OCI-LY7 (cell line): Measurements from ENCODE around the gene CDK18.

ENCODE experiments used
- EZH2phosphoT487 ChIP-seq: fragments of 200-600 bp; sonication (generic); IDR thresholded peaks from 2 replicates; pipeline ENCODE4 v1.6.1; 2018; ENCODE audit warnings: low read depth, borderline replicate concordance, mild to moderate bottlenecking, mixed run types, antibody characterized with exemption, low read length, moderate library complexity, mixed read lengths
- TF ChIP-seq, protein P1 (sequence below): fragments of 200-600 bp; sonication (generic); conservative IDR thresholded peaks from 2 replicates; pipeline ENCODE4 v1.5.1; 2014; ENCODE audit warnings: mild to moderate bottlenecking, antibody characterized with exemption, low read length, moderate library complexity, mixed read lengths

DNA sequence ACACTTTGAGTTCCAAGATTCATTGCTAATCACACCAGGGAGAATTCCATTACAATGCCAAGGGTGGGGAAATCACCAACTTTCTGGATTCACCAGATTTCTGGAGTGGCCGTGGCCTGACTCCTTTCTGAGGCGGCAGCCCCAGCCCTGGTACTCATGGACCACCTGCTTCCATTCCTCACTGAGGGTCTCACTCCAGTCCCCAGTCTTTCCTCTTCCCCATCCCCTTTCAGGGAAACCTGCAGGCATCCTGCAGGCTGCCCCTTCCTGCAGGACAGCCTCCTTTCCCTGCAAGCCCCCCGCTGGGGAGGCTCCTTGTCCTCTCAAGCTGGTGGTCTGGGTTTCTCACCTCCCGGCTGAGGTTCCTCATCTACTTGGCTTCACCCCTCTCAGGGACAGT lies 12.7 kb upstream of the CDK18 start:
- TF ChIP-seq, protein P1, sequence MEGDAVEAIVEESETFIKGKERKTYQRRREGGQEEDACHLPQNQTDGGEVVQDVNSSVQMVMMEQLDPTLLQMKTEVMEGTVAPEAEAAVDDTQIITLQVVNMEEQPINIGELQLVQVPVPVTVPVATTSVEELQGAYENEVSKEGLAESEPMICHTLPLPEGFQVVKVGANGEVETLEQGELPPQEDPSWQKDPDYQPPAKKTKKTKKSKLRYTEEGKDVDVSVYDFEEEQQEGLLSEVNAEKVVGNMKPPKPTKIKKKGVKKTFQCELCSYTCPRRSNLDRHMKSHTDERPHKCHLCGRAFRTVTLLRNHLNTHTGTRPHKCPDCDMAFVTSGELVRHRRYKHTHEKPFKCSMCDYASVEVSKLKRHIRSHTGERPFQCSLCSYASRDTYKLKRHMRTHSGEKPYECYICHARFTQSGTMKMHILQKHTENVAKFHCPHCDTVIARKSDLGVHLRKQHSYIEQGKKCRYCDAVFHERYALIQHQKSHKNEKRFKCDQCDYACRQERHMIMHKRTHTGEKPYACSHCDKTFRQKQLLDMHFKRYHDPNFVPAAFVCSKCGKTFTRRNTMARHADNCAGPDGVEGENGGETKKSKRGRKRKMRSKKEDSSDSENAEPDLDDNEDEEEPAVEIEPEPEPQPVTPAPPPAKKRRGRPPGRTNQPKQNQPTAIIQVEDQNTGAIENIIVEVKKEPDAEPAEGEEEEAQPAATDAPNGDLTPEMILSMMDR, result no peak
- no peak for TF ChIP-seq EZH2phosphoT487
